Stimulated activated CD4-positive, alpha-beta T cell treated with anti-CD3 and anti-CD28 coated beads, Interleukin-2, amount 100 ng/mL, for 4 hours (primary cell): ENCODE results near the gene NEMP1.

Experiments used
- DNase-seq: peaks from one replicate; pipeline ENCODE4 v3.0.0-alpha.2; 2020; ENCODE audit warnings: low read depth

NEMP1 gene

GRCh38 chr12:57107456-57108155 is 29.0 kb upstream of the NEMP1 start:
- no peak for DNase-seq

- DNase-seq = no peak
Observed at GRCh38 chr12:57106021-57106708, 27.6 kb upstream of the NEMP1 start.

- DNase-seq = no peak
Observed at GRCh38 chr12:57105011-57105753, 26.6 kb upstream of the NEMP1 start.

DNA sequence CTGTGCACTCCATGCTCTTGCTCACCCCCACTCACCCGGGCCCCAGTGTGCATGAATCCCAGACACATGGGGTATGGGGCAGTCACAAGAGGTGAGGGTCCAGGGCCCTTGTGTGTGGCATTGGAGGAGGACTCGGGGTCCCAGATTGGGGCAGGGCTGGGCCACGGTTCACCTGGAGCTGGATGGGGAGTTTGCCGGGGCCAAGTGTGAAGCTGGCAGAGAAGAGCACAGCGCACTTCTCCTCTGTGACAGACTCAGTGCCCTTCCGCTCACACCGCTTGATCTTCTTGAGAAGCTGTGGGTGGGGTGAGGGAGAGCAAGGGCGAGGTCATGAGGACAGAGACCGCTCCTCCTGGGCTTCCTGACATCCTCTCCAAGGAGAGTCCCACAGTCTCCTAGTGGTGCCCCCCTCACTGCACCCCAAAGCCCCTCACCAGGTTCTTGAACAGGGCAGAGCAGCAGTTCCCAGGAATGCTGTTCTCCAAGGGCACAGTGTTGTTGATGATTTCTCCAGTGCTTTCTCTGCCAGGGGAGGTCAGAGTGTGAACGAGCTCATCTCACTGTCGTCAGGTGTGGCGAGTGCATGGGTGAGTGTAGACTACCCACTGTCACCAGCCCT is 25.8 kb upstream of the NEMP1 start:
- no peak for DNase-seq

DNA sequence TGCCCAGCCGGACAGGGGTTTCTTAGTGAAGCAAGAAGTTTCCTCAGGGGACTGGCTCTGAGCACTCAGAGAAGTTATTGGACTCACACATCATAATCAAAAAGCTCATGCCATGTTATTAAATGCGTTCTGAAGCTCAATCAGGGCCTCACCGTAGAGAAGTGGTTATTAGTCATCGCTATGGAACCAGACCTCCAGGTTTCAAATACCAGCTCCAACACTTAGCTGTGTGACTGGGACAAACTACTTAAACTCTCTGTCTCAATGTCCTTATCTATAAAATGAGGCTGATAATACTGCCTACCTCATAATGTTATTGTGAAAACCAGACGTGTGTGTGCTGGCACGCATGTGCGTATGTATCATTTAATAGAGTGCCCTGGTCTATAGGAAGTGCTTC is 25.3 kb upstream of the NEMP1 start:
- DNase-seq = no peak

- DNase-seq = no peak
Observed at GRCh38 chr12:57101892-57102695, 23.5 kb upstream of the NEMP1 start.

DNA sequence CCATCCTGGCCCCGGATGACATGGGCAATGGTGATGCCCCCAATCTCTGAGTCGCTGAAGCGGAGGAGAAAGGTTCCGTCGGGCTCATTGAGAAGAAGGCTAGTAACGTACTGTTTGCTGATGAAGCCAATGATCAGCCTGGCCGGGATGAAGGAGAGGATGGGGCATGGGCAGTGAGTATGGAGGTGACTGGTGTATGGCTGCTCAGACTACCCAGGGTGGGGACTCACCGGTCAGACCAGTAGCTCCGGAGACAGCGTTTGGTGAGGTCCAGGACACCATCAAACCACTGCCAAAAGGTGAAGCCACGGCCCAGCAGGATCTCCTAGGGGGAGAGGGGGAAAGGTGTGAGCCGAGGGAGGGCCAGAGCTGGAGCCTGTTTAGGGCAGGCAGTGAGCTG is 21.2 kb upstream of the NEMP1 start:
- DNase-seq = no peak

GRCh38 chr12:57099047-57099714 is 20.6 kb upstream of the NEMP1 start:
- no peak for DNase-seq

DNA sequence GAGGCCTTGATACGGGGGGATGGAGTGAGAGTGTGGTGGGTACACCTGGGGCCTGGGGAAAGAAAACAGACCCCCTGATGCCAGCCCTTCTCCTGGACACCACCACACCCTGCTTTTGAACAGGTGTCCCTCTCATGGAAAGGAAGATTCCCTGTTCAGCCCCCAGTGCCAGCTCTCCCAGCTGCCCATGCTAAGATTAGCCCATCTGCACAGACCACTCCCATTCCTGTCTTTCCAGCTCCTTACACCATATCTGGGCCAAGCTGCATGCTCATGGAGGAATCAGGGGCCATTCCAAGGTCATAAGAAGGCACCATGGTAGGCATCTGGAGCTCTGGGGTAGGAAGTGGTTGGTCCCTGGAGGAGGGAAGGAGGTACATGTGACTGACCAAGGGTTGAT is 20.0 kb upstream of the NEMP1 start:
- no peak for DNase-seq

GRCh38 chr12:57097554-57097835 is 18.9 kb upstream of the NEMP1 start:
- DNase-seq = no peak

DNA sequence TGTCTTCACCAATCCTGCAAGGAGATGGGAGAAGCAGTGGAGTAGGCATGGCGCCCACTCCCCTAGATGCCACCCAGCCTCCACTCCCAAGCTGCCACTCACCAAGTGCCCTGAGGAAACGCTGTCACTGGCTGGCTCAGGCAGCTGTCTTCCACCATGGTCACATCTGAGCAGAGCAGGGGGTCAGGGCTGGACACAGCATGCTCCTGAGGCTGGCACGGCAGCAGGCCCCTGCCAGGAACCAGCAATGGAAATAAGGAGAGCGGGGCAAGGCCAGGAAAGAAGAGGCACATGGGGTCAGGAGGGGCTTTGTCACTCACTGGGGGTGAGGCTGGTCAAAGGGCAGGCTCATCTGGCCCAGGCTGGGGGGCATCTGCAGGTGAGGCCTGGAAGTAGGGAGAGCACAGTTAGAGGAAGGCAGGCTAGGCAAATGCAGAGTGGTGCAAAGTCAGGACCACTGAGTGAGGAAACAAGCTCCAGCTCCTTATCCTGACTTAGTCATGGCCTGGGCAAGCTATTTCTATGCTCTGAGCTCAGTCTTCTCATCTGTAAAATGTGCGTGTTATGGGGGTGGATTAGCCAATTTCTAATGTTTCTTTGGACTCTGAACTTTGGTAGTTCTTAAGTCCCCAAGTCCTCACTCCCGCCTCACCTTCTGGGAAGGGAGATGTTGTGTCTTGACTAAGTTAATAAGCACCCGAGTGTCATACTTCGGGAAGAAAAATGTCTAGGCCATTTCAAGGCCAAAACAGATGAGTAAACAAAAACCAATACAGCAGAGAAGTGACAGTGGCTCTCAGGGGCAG is 18.4 kb upstream of the NEMP1 start:
- no peak for DNase-seq

DNA sequence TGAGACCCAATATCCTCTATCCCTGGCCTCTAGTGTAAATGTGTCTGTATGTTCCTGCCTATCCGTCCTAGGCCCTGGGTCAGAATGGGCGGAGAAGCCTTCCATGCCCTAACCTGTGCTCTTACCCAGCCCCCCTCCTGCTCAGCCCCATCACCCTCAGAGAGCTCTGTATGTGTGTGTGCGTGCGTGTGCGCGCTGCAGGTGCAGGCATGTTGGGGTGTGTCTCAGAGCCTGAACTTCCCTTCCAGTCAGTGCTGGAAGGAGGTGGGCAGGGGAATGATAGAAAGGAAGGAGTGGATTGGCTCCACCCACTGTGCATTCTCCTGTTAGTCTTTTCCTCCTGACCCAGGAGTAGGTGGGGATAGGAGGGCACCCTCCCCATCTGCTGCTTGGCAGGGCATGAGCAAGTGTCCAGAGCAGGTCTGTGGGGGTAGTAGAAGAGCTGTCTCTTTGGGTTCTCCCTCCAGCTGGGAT is 17.5 kb upstream of the NEMP1 start:
- no peak for DNase-seq

DNA sequence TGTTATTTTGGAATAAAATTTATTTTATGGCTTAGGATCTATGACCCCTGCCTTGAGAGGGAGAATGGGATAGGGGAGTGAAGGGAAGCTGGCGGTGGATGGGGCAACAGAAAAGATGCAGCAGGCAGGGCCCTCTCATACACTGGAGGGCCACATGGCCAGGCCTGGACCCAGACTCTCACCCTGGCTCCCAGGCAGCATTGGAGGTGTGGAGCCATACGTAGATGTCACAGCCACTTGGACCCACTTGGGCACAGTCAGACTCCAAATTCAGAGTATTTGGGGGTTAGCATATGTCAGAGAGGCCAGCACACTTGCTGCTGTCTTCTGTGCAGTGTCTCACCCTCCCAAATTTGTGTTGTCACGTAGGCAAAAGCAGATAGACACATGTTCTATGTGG is 16.8 kb upstream of the NEMP1 start:
- no peak for DNase-seq

GRCh38 chr12:57094208-57095160 is 15.9 kb upstream of the NEMP1 start:
- no peak for DNase-seq

DNA sequence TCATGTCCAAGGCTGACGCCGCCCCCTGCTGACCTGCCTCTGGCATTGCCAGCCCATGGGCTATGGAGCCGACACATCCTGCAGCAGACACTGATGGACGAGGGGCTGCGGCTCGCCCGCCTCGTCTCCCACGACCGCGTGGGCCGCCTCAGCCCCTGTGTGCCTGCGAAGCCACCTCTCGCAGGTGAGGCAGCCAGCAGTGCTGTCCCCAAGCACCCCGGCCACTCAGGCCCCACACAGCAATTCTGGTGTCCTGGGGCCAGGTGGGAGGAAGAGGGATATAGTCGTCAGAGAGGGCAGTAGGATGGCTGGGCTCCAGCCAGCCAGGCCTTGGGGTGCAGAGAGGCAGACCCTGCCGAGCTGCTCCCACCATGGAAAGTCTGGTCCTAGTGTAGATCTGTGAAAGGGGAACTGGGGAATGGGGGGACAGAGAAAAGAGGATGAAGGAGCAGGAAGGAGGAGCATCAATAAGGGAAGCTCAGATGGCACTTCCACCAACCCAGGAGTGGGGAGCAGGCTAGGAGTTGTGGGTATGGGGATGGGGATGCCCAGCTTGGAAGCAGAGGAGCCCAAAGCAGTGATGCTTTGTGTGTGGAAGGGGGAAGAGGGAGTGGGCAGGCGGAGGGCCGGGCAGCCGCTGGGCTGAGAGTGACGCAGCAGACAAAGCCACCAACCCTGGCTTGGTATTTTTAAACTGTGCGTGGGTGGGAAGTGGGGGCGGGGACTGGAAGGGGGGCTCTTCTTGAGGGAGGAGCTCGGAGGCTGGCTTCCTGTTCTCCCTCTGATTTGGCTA is 15.0 kb upstream of the NEMP1 start:
- DNase-seq = peak; percentile 80

- no peak for DNase-seq
Observed at GRCh38 chr12:57092876-57093414, 14.4 kb upstream of the NEMP1 start.

DNA sequence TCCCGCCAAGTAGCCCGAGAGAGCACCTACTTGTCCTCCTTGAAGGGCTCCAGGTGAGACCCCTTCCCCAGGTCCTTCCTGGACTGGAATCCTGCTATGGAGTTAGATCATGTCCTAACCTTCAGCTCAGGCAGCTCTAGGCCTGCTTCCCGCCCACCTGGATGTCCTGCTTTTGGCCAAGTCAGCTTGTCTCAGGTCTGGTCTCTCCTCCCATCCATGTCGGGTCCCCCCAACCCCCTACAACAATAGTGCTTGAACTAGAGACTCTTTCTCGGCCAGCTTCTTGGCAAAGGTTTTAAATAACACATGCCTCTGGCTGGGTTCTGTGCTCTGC is 13.9 kb upstream of the NEMP1 start:
- no peak for DNase-seq
